HG03064 (cell line): Measurements from ENCODE around the gene XDH.

Experiments used
- ATAC-seq: cut with Tn5 transposase; IDR thresholded peaks from one replicate; pipeline ENCODE4 v1.9.1; 2021; ENCODE audit warnings: low read depth; ENCODE audit not compliant: unreplicated experiment

The XDH gene

DNA sequence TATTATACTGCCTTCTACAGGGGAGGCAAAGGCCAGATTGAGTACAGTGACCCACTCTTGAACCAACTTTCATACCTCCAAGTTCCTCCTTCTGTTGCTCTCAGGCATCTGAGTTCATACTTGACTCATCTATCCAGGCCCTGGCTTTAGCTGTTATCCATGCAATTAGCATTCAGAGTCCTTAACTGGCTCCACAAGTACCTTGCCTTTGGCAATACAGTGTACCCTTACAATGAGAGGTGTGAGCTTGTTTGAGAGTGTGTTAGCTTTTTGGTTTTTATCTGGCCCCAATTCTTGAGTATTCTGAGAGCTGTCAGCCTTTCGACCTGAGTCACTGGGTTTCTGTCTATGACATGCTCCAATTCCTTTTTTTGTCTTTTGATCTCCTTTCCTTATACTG lies 120.3 kb downstream of the XDH start:
- no peak for ATAC-seq

DNA sequence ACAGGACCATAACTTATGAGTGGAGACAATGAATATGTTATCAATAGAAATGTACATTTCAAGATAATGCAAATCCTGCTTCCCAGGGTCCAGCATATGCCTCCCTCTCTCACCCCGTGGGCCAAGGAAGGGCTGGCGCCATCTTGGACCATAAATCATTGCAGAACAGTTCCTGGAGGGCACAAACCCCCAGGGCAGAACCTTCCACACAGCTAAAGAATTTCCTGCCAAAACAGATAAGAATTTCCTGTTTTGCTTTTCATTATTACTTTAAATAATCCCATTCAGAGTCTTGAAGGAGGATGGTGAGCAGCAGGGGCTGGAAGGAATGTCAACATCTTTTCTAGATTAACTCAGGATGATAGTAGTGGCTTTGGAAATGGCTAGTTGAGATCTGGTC lies 126.9 kb downstream of the XDH start:
- no peak for ATAC-seq

DNA sequence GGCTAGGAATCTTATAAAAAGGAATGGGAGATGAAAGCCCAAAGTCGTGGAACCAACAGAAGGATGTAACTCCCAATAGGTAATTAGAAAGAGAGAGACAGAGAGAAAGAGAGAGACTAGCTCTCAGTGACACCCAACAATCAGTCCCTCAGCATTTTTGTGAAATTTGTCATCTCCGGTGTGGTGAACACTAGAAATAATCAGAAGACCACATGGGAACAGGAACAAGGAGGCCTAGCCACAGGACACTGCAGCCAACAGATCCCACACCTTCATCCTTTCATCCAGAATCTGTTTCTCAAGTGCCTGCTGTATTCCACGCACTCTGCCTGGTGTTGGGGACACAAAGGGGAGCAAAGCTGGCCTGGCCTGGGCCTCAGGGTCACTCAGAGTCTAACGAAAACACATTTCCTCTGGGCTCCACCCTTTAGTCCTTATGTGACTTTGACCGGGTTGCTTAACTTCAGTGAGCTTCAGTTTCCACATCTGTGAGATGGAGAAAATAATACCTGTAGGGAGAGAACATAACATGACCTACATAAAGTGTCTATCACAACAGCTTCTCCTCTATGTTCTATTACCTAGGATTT lies 127.5 kb downstream of the XDH start:
- no peak for ATAC-seq

DNA sequence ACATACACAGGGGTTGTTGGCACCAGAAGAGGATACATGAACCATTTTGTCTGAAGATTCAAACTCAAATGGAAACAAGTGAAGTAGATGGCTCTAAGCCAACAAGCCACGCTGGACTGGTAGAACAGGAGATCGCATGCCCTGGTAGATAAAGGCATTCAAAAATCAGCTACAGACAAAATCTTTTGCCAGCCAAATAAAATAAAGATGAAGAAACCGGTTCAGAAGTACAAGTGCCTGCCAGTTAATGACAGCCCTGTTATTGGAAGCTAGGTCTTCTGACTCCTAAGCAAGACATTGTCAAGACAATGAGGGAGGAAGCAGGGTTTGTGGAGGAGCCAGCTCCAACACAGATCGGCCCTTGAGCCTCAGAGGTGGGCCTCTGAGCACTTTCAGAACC lies 128.3 kb downstream of the XDH start:
- no peak for ATAC-seq
